Measurements from ENCODE around the gene STEAP3. TPM values are rescaled to one million over a fixed set of nuclear protein-coding genes. Genes with fewer than 3 reads are reported as not detected.
A peak's percentile ranks its signal among the peaks of the same experiment; 100 is the strongest.

Gene STEAP3
- total and polyA plus RNA-seq, 8 donors = 6.6 to 28.2 (median 19.5) TPM

- 21 to 33% methylated on average over 15 of the region's 15 CpGs for WGBS, 2 donors
- Histone ChIP-seq H3K4me1 (peaks cover 5 to 13% (median 11%) of the 10 kb centered on the region in 3 donors), H3K27ac (no peak overlapping the region), H3K9me3 (no peaks in the 10 kb centered on the region), H3K4me3 (no peak overlapping the region), H3K36me3 (no peaks in the 10 kb centered on the region), H3K27me3 (no peaks in the 10 kb centered on the region)
- intact Hi-C loops (cut with DNase I) = loop anchor here in 1 of 3 donors (10.0 kb wide), 1 partner anchor 276 kb away; no protein-coding TSS in a partner anchor
- FAIRE-seq = no peak
- DNase-seq = peak; percentile 56 to 92 (median 84)
- ATAC-seq = peak; percentile 90 to 95 (median 92)
- TF ChIP-seq CTCF (IDR thresholded peaks at IDR 0.05) = peak; percentile 14 to 91 (median 62)
Observed at GRCh38 chr2:119290859-119291587, 67.4 kb downstream of the STEAP3 start.

GRCh38 chr2:119291588-119292167, 68.0 kb downstream of the STEAP3 start:
- no peaks in the 10 kb centered on the region for H3K36me3 ChIP-seq
- WGBS, 2 donors = 66 to 70% methylated on average over 8 of the region's 8 CpGs
- DNase-seq = no peak
- FAIRE-seq = no peak
- H3K4me1 ChIP-seq = peaks cover 5 to 13% (median 11%) of the 10 kb centered on the region in 3 donors
- no peak for TF ChIP-seq CTCF (IDR thresholded peaks at IDR 0.05)
- H3K27ac ChIP-seq = peak overlapping the region in 1 of 4 donors; percentile 35
- no peak overlapping the region for H3K4me3 ChIP-seq
- intact Hi-C loops (cut with DNase I) = loop anchor here in 1 of 3 donors (10.0 kb wide), 1 partner anchor 277 kb away; no protein-coding TSS in a partner anchor
- ATAC-seq = peak; percentile 41 to 65 (median 52)
- H3K9me3 ChIP-seq = no peaks in the 10 kb centered on the region
- no peaks in the 10 kb centered on the region for H3K27me3 ChIP-seq

GRCh38 chr2:119292226-119292625, 68.6 kb downstream of the STEAP3 start:
- 11 to 24% methylated on average over 8 of the region's 8 CpGs for WGBS, 2 donors
- intact Hi-C loops (cut with DNase I) = loop anchor here in 1 of 3 donors (10.0 kb wide), 1 partner anchor 277 kb away; no protein-coding TSS in a partner anchor
- TF ChIP-seq CTCF (IDR thresholded peaks at IDR 0.05) = peak in 1 of 4 donors; percentile 18
- Histone ChIP-seq H3K4me1 (peaks cover 5 to 13% (median 11%) of the 10 kb centered on the region in 3 donors), H3K27ac (peak overlapping the region in 1 of 4 donors; percentile 35), H3K4me3 (no peak overlapping the region), H3K9me3 (no peaks in the 10 kb centered on the region), H3K27me3 (no peaks in the 10 kb centered on the region), H3K36me3 (no peaks in the 10 kb centered on the region)
- ATAC-seq = peak; percentile 51 to 78 (median 76)
- peak in 1 of 6 donors; percentile 24 for DNase-seq
- no peak for FAIRE-seq

- DNase-seq (no peak), FAIRE-seq (no peak), ATAC-seq (no peak)
- TF ChIP-seq CTCF (IDR thresholded peaks at IDR 0.05) = no peak
- H3K4me3 ChIP-seq = no peak overlapping the region
- 91 to 100% methylated on average over 2 of the region's 2 CpGs for WGBS, 2 donors
- no peaks in the 10 kb centered on the region for H3K36me3 ChIP-seq
- H3K4me1 ChIP-seq = peaks cover 5 to 13% (median 11%) of the 10 kb centered on the region in 3 donors
- H3K9me3 ChIP-seq = no peaks in the 10 kb centered on the region
- H3K27ac ChIP-seq = no peak overlapping the region
- H3K27me3 ChIP-seq = no peaks in the 10 kb centered on the region
- intact Hi-C loops (cut with DNase I) = loop anchor here in 1 of 3 donors (10.0 kb wide), 1 partner anchor 278 kb away; no protein-coding TSS in a partner anchor
Observed at GRCh38 chr2:119293254-119293653, 69.6 kb downstream of the STEAP3 start.
